Mammary microvascular endothelial cell (primary cell): ENCODE data around the gene ATMIN. TPM values are rescaled to one million over a fixed set of nuclear protein-coding genes. Genes with fewer than 3 reads are reported as not detected.

ENCODE experiments used
- total RNA-seq: library from RNA; depleted of rRNA; stranded (reverse); fragments of >200 nt; gene quantifications from 2 replicates; pipeline ENCODE4 v1.2.3, GENCODE V29; 2015

Gene ATMIN
- total RNA-seq, result 23.9 and 26.7 TPM in 2 replicates

GRCh38 chr16:81035398-81035974, at the start of gene ATMIN:
TSS of gene ATMIN (plus strand) at chr16:81035842. CDS start at chr16:81035871, 29 bp downstream.

GRCh38 chr16:81006813-81007695, 28.6 kb upstream of the ATMIN start, which contains the start of the genes CENPN and CMC2:
TSS of gene CENPN (plus strand) at chr16:81007214. CDS start at chr16:81011940, 4,726 bp downstream.
TSS of gene CMC2 (minus strand) at chr16:81006885. CDS start at chr16:80997394, 9,491 bp downstream.

GRCh38 chr16:81077076-81077940, 41.7 kb downstream of the ATMIN start, which contains the start of gene C16orf46:
TSS of gene C16orf46 (minus strand) at chr16:81077238. CDS start at chr16:81063955, 13,283 bp downstream.

GRCh38 chr16:81095953-81096714, 60.5 kb downstream of the ATMIN start, which contains the start of gene GCSH:
TSS of gene GCSH (minus strand) at chr16:81096395. CDS start at chr16:81096278, 117 bp downstream.

Other genes with a start within 250 kb of the ATMIN start
- gene CDYL2, start 231.2 kb upstream of the ATMIN start, total RNA-seq, result 20.1 and 20.5 TPM in 2 replicates
- gene CMC2, start 29.0 kb upstream of the ATMIN start, total RNA-seq, result 105 TPM in 2 replicates
- 45.5 and 54.2 TPM in 2 replicates for gene CENPN, start 28.6 kb upstream of the ATMIN start, total RNA-seq
- gene C16orf46, start 41.4 kb downstream of the ATMIN start, total RNA-seq, result 0.07 and 2.0 TPM in 2 replicates
- 22.9 and 23.4 TPM in 2 replicates for gene GCSH, start 60.6 kb downstream of the ATMIN start, total RNA-seq
- gene BCO1, start 202.8 kb downstream of the ATMIN start, total RNA-seq, result 1.7 TPM in 1 of 2 replicates, not detected in the other